ENCODE data around the gene CT47A1. TPM values are rescaled to one million over a fixed set of nuclear protein-coding genes. Genes with fewer than 3 reads are reported as not detected.
"Not testable (repeated sequence)": the region's sequence is repeated elsewhere in the genome, so short reads cannot be mapped to it uniquely, and the experiment has no call there.

CT47A1 gene
- polyA plus RNA-seq, 3 donors: not detected

GRCh38 chrX:121000589-121000988, 15.0 kb upstream of the CT47A1 start:
- H3K36me3 ChIP-seq (replicated peaks in 1 of 2; ENCODE audit: control insufficient read depth in 1 of 2, insufficient read depth in 2 of 2, low read length in 2 of 2): no peaks in the 10 kb centered on the region
- peaks cover 0 to under 1% (median 0%) of the 10 kb centered on the region in 3 donors for H3K27me3 Mint-ChIP-seq (ENCODE audit: low read depth in 3 of 3)
- no peak overlapping the region for H3K4me3 ChIP-seq (replicated peaks in 1 of 3; ENCODE audit: low read depth in 2 of 3, low read length in 3 of 3)
- H3K9me3 Mint-ChIP-seq: no peaks in the 10 kb centered on the region
- no peak for TF ChIP-seq CTCF (IDR thresholded peaks at IDR 0.05)
- H3K4me1 ChIP-seq (ENCODE audit: control insufficient read depth in 1 of 2, insufficient read depth in 2 of 2, low read length in 2 of 2): no peaks in the 10 kb centered on the region
- H3K4me1 Mint-ChIP-seq: peaks cover 6% of the 10 kb centered on the region
- no peak overlapping the region for H3K27ac Mint-ChIP-seq
- intact Hi-C loops (cut with micrococcal nuclease): no loop called here
- H3K4me2 ChIP-seq (replicated peaks; ENCODE audit: extremely low read depth, low read length, poor library complexity, severe bottlenecking): no peak overlapping the region
- no peaks in the 10 kb centered on the region for H3K79me2 ChIP-seq (ENCODE audit: insufficient read depth, low read length)
- H3K27ac ChIP-seq (ENCODE audit: low read depth in 1 of 2, low read length in 2 of 2): no peak overlapping the region
- no CpG with 5 or more reads among the region's 4 CpGs for WGBS (ENCODE audit: insufficient coverage)
- H3K27me3 ChIP-seq (ENCODE audit: control insufficient read depth in 2 of 2, insufficient read depth in 2 of 2, low read length in 2 of 2): no peaks in the 10 kb centered on the region
- H3K9me3 ChIP-seq (replicated peaks in 1 of 2; ENCODE audit: control insufficient read depth in 1 of 2, insufficient read depth in 1 of 2, low read length in 2 of 2): no peaks in the 10 kb centered on the region
- no peaks in the 10 kb centered on the region for H3K36me3 Mint-ChIP-seq
- H2AFZ ChIP-seq (ENCODE audit: insufficient read depth, low read depth, low read length, poor library complexity, severe bottlenecking): no peak overlapping the region
- DNase-seq: no peak
- H3K9ac ChIP-seq (ENCODE audit: insufficient read depth, low read length, poor library complexity, severe bottlenecking): no peak overlapping the region
- no peak overlapping the region for H3K4me3 Mint-ChIP-seq
- no peaks in the 10 kb centered on the region for H4K20me1 ChIP-seq (ENCODE audit: insufficient read depth, low read length)

GRCh38 chrX:120999413-120999812, 13.9 kb upstream of the CT47A1 start:
- WGBS (ENCODE audit: insufficient coverage): no CpG with 5 or more reads among the region's 3 CpGs

GRCh38 chrX:120956500-120956899, 29.1 kb downstream of the CT47A1 start, which contains the start of gene CT47A7:
Gene CT47A7 (minus strand): TSS chrX:120956600. CDS start chrX:120956345, 255 bp downstream.
- H3K79me2 ChIP-seq (ENCODE audit: insufficient read depth, low read length); H3K36me3 ChIP-seq (replicated peaks in 1 of 2; ENCODE audit: control insufficient read depth in 1 of 2, insufficient read depth in 2 of 2, low read length in 2 of 2); H3K27me3 ChIP-seq (ENCODE audit: control insufficient read depth in 2 of 2, insufficient read depth in 2 of 2, low read length in 2 of 2); H3K4me3 ChIP-seq (replicated peaks in 1 of 3; ENCODE audit: low read depth in 2 of 3, low read length in 3 of 3); H4K20me1 ChIP-seq (ENCODE audit: insufficient read depth, low read length); H3K9me3 ChIP-seq (replicated peaks in 1 of 2; ENCODE audit: control insufficient read depth in 1 of 2, insufficient read depth in 1 of 2, low read length in 2 of 2); H3K4me3 Mint-ChIP-seq; H3K27ac ChIP-seq (ENCODE audit: low read depth in 1 of 2, low read length in 2 of 2); H3K9me3 Mint-ChIP-seq; H3K36me3 Mint-ChIP-seq; H3K27me3 Mint-ChIP-seq (ENCODE audit: low read depth in 3 of 3); DNase-seq; H3K4me2 ChIP-seq (replicated peaks; ENCODE audit: extremely low read depth, low read length, poor library complexity, severe bottlenecking); H3K27ac Mint-ChIP-seq; H3K4me1 Mint-ChIP-seq; intact Hi-C loops (cut with micrococcal nuclease); H3K4me1 ChIP-seq (ENCODE audit: control insufficient read depth in 1 of 2, insufficient read depth in 2 of 2, low read length in 2 of 2); H2AFZ ChIP-seq (ENCODE audit: insufficient read depth, low read depth, low read length, poor library complexity, severe bottlenecking); H3K9ac ChIP-seq (ENCODE audit: insufficient read depth, low read length, poor library complexity, severe bottlenecking): not testable (repeated sequence)
- no CpG with 5 or more reads among the region's 7 CpGs for WGBS (ENCODE audit: insufficient coverage)

More at GRCh38 chrX:120999413-120999812, 13.9 kb upstream of the CT47A1 start:
- intact Hi-C loops (cut with micrococcal nuclease): no loop called here
- H3K4me3 Mint-ChIP-seq: no peak overlapping the region
- H3K4me2 ChIP-seq (replicated peaks; ENCODE audit: extremely low read depth, low read length, poor library complexity, severe bottlenecking): no peak overlapping the region
- no peak overlapping the region for H3K27ac Mint-ChIP-seq
- no peaks in the 10 kb centered on the region for H3K9me3 Mint-ChIP-seq
- no peaks in the 10 kb centered on the region for H3K79me2 ChIP-seq (ENCODE audit: insufficient read depth, low read length)
- no peaks in the 10 kb centered on the region for H3K4me1 ChIP-seq (ENCODE audit: control insufficient read depth in 1 of 2, insufficient read depth in 2 of 2, low read length in 2 of 2)
- H3K9me3 ChIP-seq (replicated peaks in 1 of 2; ENCODE audit: control insufficient read depth in 1 of 2, insufficient read depth in 1 of 2, low read length in 2 of 2): no peaks in the 10 kb centered on the region
- no peak overlapping the region for H3K4me3 ChIP-seq (replicated peaks in 1 of 3; ENCODE audit: low read depth in 2 of 3, low read length in 3 of 3)
- no peak overlapping the region for H2AFZ ChIP-seq (ENCODE audit: insufficient read depth, low read depth, low read length, poor library complexity, severe bottlenecking)
- H3K27me3 ChIP-seq (ENCODE audit: control insufficient read depth in 2 of 2, insufficient read depth in 2 of 2, low read length in 2 of 2): no peaks in the 10 kb centered on the region
- no peak overlapping the region for H3K9ac ChIP-seq (ENCODE audit: insufficient read depth, low read length, poor library complexity, severe bottlenecking)
- TF ChIP-seq CTCF (IDR thresholded peaks at IDR 0.05): no peak
- H4K20me1 ChIP-seq (ENCODE audit: insufficient read depth, low read length): no peaks in the 10 kb centered on the region
- peaks cover 0 to 4% (median 0%) of the 10 kb centered on the region in 3 donors for H3K27me3 Mint-ChIP-seq (ENCODE audit: low read depth in 3 of 3)
- H3K27ac ChIP-seq (ENCODE audit: low read depth in 1 of 2, low read length in 2 of 2): no peak overlapping the region
- no peak for DNase-seq
- H3K4me1 Mint-ChIP-seq: peaks cover 6% of the 10 kb centered on the region
- H3K36me3 Mint-ChIP-seq: no peaks in the 10 kb centered on the region
- H3K36me3 ChIP-seq (replicated peaks in 1 of 2; ENCODE audit: control insufficient read depth in 1 of 2, insufficient read depth in 2 of 2, low read length in 2 of 2): no peaks in the 10 kb centered on the region

All from CD14-positive monocyte (primary cell).